Keratinocyte (primary cell): ENCODE results near the gene PCID2.
"Not testable (repeated sequence)": the region's sequence is repeated elsewhere in the genome, so short reads cannot be mapped to it uniquely, and the experiment has no call there.

Source experiments
- EZH2 ChIP-seq: IDR thresholded peaks from one replicate; pipeline ENCODE4 v1.6.1; 2012; ENCODE audit warnings: inconsistent platforms, mild to moderate bottlenecking, low read length, moderate library complexity
- TF ChIP-seq, protein P1 (sequence below), 3 experiments: IDR thresholded peaks in 1 of 3; conservative IDR thresholded peaks in 1 of 3; optimal IDR thresholded peaks in 1 of 3; 2 replicates in 2 of 3; 3 replicates in 1 of 3; pipeline versions ENCODE3 to v1.5.1; 2011; ENCODE audit warnings: low read length in 3 of 3, mild to moderate bottlenecking in 3 of 3, moderate library complexity in 2 of 3, control low read depth in 1 of 3, inconsistent platforms in 1 of 3; ENCODE audit not compliant: insufficient read depth in 2 of 3; ENCODE audit errors: extremely low read depth in 1 of 3

DNA sequence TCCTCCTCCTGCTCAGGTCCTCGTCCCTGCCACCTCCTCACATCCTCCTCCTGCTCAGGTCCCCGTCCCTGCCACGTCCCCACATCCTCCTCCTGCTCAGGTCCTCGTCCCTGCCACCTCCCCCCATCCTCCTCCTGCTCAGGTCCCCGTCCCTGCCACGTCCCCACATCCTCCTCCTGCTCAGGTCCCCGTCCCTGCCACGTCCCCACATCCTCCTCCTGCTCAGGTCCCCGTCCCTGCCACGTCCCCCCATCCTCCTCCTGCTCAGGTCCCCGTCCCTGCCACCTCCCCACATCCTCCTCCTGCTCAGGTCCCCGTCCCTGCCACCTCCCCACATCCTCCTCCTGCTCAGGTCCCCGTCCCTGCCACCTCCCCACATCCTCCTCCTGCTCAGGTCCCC lies 46.5 kb downstream of the PCID2 start:
- TF ChIP-seq, protein P1, sequence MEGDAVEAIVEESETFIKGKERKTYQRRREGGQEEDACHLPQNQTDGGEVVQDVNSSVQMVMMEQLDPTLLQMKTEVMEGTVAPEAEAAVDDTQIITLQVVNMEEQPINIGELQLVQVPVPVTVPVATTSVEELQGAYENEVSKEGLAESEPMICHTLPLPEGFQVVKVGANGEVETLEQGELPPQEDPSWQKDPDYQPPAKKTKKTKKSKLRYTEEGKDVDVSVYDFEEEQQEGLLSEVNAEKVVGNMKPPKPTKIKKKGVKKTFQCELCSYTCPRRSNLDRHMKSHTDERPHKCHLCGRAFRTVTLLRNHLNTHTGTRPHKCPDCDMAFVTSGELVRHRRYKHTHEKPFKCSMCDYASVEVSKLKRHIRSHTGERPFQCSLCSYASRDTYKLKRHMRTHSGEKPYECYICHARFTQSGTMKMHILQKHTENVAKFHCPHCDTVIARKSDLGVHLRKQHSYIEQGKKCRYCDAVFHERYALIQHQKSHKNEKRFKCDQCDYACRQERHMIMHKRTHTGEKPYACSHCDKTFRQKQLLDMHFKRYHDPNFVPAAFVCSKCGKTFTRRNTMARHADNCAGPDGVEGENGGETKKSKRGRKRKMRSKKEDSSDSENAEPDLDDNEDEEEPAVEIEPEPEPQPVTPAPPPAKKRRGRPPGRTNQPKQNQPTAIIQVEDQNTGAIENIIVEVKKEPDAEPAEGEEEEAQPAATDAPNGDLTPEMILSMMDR (optimal IDR thresholded peaks at IDR 0.05 in 1 of 3, IDR thresholded peaks at IDR 0.05 in 1 of 3, conservative IDR thresholded peaks at IDR 0.05 in 1 of 3; ENCODE audit: extremely low read depth in 1 of 3, insufficient read depth in 2 of 3, low read length in 3 of 3), result not testable (repeated sequence)
- not testable (repeated sequence) for TF ChIP-seq EZH2
